ENCODE data around the gene VPS33B.
A peak's percentile ranks its signal among the peaks of the same experiment; 100 is the strongest.

VPS33B gene

DNA sequence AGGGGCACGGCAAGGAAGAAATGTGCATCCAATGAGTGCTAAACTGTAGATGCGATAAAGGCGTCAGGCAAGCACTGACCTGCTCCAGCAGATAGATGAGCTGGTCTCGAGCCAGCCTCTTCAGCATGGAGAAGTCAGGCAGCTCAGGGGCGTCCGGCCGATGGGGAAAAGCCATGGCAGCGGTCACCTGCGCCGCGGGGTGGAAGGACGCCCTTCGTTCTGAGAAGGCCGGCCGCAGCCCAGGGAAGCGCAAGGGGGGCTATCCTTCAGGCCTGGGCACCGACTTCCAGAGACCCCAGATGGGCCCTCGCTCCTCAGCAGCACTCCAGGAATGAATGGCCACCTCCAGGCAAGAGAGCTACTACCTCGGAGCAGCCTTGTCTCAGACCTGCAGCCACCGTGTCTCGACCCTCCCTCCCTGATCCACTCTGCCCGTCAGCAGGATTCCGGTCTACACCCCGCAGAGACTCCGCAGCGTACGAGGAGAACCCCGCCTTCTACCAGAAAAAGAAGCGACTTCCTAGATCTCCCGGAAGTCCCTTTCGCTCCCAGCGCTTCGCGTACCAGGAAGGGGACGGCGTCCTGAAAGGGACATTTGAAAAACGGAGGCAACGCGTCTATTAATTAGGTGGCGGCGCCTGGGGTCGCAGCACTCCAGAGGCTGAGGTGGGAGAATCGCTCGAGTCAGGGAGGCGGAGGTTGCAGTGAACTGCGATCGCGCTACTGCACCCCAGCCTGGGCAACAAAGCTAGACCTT lies at the start of gene VPS33B:
VPS33B (minus strand) TSS at position 520 of the 757 bp plus-strand sequence; CDS start at position 175, 345 bp downstream.
- in situ Hi-C loops (cut with HindIII; ENCODE audit: low sequenced_read_pairs), result no loop called here
- TF ChIP-seq, protein P1, sequence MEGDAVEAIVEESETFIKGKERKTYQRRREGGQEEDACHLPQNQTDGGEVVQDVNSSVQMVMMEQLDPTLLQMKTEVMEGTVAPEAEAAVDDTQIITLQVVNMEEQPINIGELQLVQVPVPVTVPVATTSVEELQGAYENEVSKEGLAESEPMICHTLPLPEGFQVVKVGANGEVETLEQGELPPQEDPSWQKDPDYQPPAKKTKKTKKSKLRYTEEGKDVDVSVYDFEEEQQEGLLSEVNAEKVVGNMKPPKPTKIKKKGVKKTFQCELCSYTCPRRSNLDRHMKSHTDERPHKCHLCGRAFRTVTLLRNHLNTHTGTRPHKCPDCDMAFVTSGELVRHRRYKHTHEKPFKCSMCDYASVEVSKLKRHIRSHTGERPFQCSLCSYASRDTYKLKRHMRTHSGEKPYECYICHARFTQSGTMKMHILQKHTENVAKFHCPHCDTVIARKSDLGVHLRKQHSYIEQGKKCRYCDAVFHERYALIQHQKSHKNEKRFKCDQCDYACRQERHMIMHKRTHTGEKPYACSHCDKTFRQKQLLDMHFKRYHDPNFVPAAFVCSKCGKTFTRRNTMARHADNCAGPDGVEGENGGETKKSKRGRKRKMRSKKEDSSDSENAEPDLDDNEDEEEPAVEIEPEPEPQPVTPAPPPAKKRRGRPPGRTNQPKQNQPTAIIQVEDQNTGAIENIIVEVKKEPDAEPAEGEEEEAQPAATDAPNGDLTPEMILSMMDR (IDR thresholded peaks at IDR 0.05; ENCODE audit: low read depth, low read length), result no peak
- H3K4me3 ChIP-seq (ENCODE audit: low read depth, low read length), result peak within 1 kb of the TSS; percentile 99
- peak; percentile 84 for DNase-seq (ENCODE audit: low read depth, low spot score)

DNA sequence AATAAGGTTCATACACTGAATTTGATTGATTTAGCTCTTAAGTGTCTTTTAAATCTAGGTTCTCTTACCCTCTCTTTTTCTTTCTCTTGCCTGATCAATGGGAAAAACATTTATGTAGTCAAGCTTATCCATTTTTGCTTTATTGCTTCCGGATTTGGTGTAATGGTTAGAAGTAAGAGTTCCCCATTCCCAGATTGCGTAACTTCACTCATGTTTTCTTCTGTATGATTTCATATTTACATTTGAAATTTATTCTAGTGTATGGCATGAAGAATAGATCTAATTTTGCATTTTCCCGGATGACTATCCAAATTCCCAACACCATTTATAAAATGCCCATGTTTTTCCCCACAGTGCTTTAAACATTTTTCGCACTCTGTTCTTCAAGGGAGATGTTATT lies 49.8 kb upstream of the VPS33B start:
- DNase-seq (ENCODE audit: low read depth, low spot score), result no peak
- no peak overlapping the region for H3K4me3 ChIP-seq (ENCODE audit: low read depth, low read length)
- in situ Hi-C loops (cut with HindIII; ENCODE audit: low sequenced_read_pairs), result no loop called here
- TF ChIP-seq, protein P1 (IDR thresholded peaks at IDR 0.05; ENCODE audit: low read depth, low read length), result no peak

DNA sequence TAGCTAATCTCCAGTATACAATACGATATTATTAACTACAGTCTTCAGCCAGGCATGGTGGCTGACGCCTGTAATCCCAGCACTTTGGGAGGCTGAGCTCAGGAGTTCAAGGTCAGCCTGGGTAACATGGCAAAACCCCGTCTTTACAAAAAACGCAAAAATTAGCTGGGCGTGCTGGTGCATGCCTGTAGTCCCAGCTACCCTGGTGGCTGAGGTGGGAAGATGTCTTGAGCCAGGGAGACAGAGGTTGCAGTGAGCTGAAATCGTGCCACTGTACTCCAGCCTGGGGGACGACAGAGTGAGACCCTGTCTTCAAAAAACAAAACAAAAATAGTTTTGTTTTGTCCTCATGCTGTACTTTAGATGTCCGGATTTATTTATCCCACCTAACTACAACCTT lies 48.5 kb upstream of the VPS33B start:
- H3K4me3 ChIP-seq (ENCODE audit: low read depth, low read length), result no peak overlapping the region
- DNase-seq (ENCODE audit: low read depth, low spot score), result no peak
- in situ Hi-C loops (cut with HindIII; ENCODE audit: low sequenced_read_pairs), result no loop called here
- TF ChIP-seq, protein P1 (IDR thresholded peaks at IDR 0.05; ENCODE audit: low read depth, low read length), result no peak

GRCh38 chr15:91068966-91069365 lies 46.6 kb upstream of the VPS33B start:
- in situ Hi-C loops (cut with HindIII; ENCODE audit: low sequenced_read_pairs), result no loop called here
- DNase-seq (ENCODE audit: low read depth, low spot score), result no peak
- no peak overlapping the region for H3K4me3 ChIP-seq (ENCODE audit: low read depth, low read length)
- TF ChIP-seq, protein P1 (IDR thresholded peaks at IDR 0.05; ENCODE audit: low read depth, low read length), result no peak

GRCh38 chr15:91068436-91068835 lies 46.0 kb upstream of the VPS33B start:
- no peak overlapping the region for H3K4me3 ChIP-seq (ENCODE audit: low read depth, low read length)
- DNase-seq (ENCODE audit: low read depth, low spot score), result no peak
- in situ Hi-C loops (cut with HindIII; ENCODE audit: low sequenced_read_pairs), result no loop called here
- TF ChIP-seq, protein P1 (IDR thresholded peaks at IDR 0.05; ENCODE audit: low read depth, low read length), result no peak

GRCh38 chr15:91067036-91067435 lies 44.6 kb upstream of the VPS33B start:
- no peak for DNase-seq (ENCODE audit: low read depth, low spot score)
- in situ Hi-C loops (cut with HindIII; ENCODE audit: low sequenced_read_pairs), result no loop called here
- TF ChIP-seq, protein P1 (IDR thresholded peaks at IDR 0.05; ENCODE audit: low read depth, low read length), result no peak
- H3K4me3 ChIP-seq (ENCODE audit: low read depth, low read length), result no peak overlapping the region
